Spleen (tissue), 7 donors: ENCODE results near the gene ECM1.

Experiments used
- POLR2A ChIP-seq, 3 donors: fragments of 450-650 bp; IDR thresholded peaks; one replicate each; pipeline ENCODE4 v1.5.1; 2017; ENCODE audit warnings: antibody characterized with exemption in 3 of 3, mild to moderate bottlenecking in 1 of 3
- TF ChIP-seq, protein P1 (sequence below), 11 experiments: fragments of 200-600 bp in 7 of 11; fragments of 450-650 bp in 4 of 11; sonication (generic) in 4 of 11; IDR thresholded peaks in 8 of 11; conservative IDR thresholded peaks in 3 of 11; 1 replicate in 7 of 11; 2 replicates in 4 of 11; pipeline versions ENCODE4 v1.4.0 to v1.8.0; 2016 to 2021; ENCODE audit warnings: antibody characterized with exemption in 11 of 11, inconsistent platforms in 4 of 11, mild to moderate bottlenecking in 1 of 11
- donor health status: DM: no; HTN: no; CAD: no; lungs with moderate emphysema.
- donor health status: DM: no; HTN: no; CAD: no.
- donor health status: DM: no; HTN: no; CAD: no.

DNA sequence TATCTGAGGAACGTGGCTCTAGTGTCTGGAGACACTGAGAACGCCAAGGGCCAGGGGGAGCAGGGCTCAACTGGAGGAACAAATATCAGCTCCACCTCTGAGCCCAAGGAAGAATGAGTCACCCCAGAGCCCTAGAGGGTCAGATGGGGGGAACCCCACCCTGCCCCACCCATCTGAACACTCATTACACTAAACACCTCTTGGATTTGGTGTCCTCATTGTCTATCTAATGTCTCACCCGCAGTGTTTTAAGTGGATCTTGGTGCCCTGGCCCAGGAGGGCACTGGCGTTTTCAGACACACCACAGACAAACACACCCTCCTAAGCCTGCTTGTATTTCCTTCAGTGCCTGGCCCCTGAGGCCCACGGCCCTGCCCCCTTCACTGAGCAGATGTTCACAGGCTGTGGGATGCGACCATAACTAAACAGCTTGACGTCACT is 5.5 kb downstream of the ECM1 start:
- TF ChIP-seq, protein P1, sequence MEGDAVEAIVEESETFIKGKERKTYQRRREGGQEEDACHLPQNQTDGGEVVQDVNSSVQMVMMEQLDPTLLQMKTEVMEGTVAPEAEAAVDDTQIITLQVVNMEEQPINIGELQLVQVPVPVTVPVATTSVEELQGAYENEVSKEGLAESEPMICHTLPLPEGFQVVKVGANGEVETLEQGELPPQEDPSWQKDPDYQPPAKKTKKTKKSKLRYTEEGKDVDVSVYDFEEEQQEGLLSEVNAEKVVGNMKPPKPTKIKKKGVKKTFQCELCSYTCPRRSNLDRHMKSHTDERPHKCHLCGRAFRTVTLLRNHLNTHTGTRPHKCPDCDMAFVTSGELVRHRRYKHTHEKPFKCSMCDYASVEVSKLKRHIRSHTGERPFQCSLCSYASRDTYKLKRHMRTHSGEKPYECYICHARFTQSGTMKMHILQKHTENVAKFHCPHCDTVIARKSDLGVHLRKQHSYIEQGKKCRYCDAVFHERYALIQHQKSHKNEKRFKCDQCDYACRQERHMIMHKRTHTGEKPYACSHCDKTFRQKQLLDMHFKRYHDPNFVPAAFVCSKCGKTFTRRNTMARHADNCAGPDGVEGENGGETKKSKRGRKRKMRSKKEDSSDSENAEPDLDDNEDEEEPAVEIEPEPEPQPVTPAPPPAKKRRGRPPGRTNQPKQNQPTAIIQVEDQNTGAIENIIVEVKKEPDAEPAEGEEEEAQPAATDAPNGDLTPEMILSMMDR (IDR thresholded peaks at IDR 0.05 in 8 of 11, conservative IDR thresholded peaks at IDR 0.05 in 3 of 11), result no peak
- no peak for TF ChIP-seq POLR2A (IDR thresholded peaks at IDR 0.05)
